Suprapubic skin (tissue), 3 donors: Measurements from ENCODE around the gene KDM5A.

ENCODE experiments used
- EP300 ChIP-seq: sonication (generic); formaldehyde crosslinking; IDR thresholded peaks from one replicate; pipeline ENCODE4 v1.6.1; 2017; ENCODE audit warnings: antibody characterized with exemption
- TF ChIP-seq, protein P1 (sequence below), 2 donors: fragments of 200-600 bp in 1 of 2; fragments of 450-650 bp in 1 of 2; sonication (generic) in 1 of 2; IDR thresholded peaks; one replicate each; pipeline ENCODE4 v1.5.1; 2016 to 2019; ENCODE audit warnings: antibody characterized with exemption in 2 of 2, mild to moderate bottlenecking in 1 of 2, moderate library complexity in 1 of 2

DNA sequence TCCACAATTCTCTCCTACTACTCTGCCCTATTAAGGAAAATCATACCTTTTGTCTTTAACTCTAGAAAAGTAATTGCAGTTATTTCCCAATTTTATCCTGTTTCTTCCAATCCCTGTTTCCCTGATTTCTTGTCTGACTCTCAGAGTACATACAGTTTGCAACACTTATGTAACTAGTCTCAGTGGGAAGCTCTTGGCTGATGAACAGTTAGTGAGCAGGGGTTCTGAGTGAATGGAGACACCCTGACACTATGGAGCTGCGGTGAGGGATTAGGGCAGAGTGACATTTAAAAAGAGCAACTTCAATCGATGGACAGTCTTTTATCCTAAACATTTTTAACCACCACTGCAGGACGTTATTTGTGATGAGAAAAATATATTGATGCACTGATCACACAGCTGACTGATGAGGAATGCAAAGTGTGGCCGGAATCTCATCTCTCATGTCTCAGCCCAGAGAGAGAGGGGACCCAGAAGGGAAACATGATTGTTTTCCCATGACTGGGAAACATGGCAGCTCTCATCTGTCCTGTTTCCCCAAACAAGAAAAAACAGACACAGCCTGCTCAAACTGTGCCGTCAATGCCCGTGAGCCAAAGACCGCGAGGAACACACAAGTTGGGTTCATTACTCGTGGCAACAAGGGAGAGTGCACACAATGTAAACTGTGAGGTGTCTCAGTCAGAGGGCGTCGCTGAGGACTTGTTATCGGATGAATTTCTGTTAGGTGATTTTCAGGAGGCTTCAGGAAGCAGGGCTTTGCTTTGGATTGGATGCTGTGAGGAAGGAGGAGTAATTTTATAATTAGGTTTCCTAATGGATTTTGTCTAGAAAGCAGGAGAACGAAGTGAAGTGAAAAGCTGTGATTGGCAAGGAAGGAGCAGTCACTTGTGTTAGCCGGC is 121.3 kb downstream of the KDM5A start:
- TF ChIP-seq, protein P1, sequence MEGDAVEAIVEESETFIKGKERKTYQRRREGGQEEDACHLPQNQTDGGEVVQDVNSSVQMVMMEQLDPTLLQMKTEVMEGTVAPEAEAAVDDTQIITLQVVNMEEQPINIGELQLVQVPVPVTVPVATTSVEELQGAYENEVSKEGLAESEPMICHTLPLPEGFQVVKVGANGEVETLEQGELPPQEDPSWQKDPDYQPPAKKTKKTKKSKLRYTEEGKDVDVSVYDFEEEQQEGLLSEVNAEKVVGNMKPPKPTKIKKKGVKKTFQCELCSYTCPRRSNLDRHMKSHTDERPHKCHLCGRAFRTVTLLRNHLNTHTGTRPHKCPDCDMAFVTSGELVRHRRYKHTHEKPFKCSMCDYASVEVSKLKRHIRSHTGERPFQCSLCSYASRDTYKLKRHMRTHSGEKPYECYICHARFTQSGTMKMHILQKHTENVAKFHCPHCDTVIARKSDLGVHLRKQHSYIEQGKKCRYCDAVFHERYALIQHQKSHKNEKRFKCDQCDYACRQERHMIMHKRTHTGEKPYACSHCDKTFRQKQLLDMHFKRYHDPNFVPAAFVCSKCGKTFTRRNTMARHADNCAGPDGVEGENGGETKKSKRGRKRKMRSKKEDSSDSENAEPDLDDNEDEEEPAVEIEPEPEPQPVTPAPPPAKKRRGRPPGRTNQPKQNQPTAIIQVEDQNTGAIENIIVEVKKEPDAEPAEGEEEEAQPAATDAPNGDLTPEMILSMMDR (IDR thresholded peaks at IDR 0.05): no peak
- no peak for TF ChIP-seq EP300
